Activated CD4-positive, alpha-beta T cell treated with anti-CD3 and anti-CD28 coated beads for 36 hours (primary cell): ENCODE data around the gene GUCA2B. TPM values are rescaled to one million over a fixed set of nuclear protein-coding genes. Genes with fewer than 3 reads are reported as not detected.

Experiments used
- ATAC-seq: fragments of 200-7000 bp; cut with Tn5 transposase; one replicate; pipeline ENCODE4 v1.10.0; 2021; ENCODE audit warnings: mild to moderate bottlenecking, moderate library complexity
- CTCF ChIA-PET: fragments of 350-600 bp; sonication (Branson Sonifier 250); formaldehyde crosslinking; loops from one replicate; lab custom pipeline; 2021; ENCODE audit warnings: antibody characterized with exemption; lab: Charles Lee
- POLR2A ChIA-PET: fragments of 350-600 bp; sonication (Branson Sonifier 250); formaldehyde crosslinking; loops from one replicate; lab custom pipeline; 2021; ENCODE audit warnings: antibody characterized with exemption, inconsistent platforms; lab: Charles Lee
- DNase-seq: peaks from one replicate; pipeline ENCODE4 v3.0.0-alpha.2; 2020
- H3K27ac Mint-ChIP-seq: one replicate; pipeline ENCODE4 v1.8.0; 2021; ENCODE audit warnings: mixed read lengths
- H3K27me3 Mint-ChIP-seq: one replicate; pipeline ENCODE4 v1.8.0; 2021; ENCODE audit warnings: mixed read lengths
- H3K36me3 Mint-ChIP-seq: one replicate; pipeline ENCODE4 v1.8.0; 2021; ENCODE audit warnings: low read depth, mixed read lengths
- H3K4me1 Mint-ChIP-seq: one replicate; pipeline ENCODE4 v1.8.0; 2021; ENCODE audit warnings: mixed read lengths
- H3K4me3 Mint-ChIP-seq: one replicate; pipeline ENCODE4 v1.8.0; 2021; ENCODE audit warnings: mild to moderate bottlenecking, moderate library complexity, mixed read lengths
- H3K9me3 Mint-ChIP-seq: one replicate; pipeline ENCODE4 v1.8.0; 2021; ENCODE audit warnings: low read depth, mixed read lengths
- intact Hi-C, 2 experiments: fragments of 100-400 bp; cut with DNase I in 1 of 2; cut with micrococcal nuclease in 1 of 2; formaldehyde crosslinking; loops; one replicate each; pipeline versions ENCODE4 v1.14.2 to v1.15.1; 2022 to 2024; cut with DNase I, micrococcal nuclease
- total RNA-seq, 2 experiments: library from RNA; stranded (reverse); gene quantifications; one replicate each; pipeline ENCODE4 v1.2.3, GENCODE V29; 2021

Gene GUCA2B
- total RNA-seq, 2 experiments from 2014 or later: not detected

GRCh38 chr1:42168763-42169162 is 15.6 kb downstream of the GUCA2B start:
- no peaks in the 10 kb centered on the region for H3K4me1 Mint-ChIP-seq
- DNase-seq (no peak), ATAC-seq (no peak)
- H3K36me3 Mint-ChIP-seq: no peaks in the 10 kb centered on the region
- ChIA-PET POLR2A (no interaction called here), CTCF (interaction anchor here (0.6 to 1.2 kb wide), 2 partner anchors 24 to 53 kb away, joined by 3 read pairs; no protein-coding TSS in a partner anchor)
- H3K4me3 Mint-ChIP-seq: no peak overlapping the region
- H3K9me3 Mint-ChIP-seq: no peaks in the 10 kb centered on the region
- no peak overlapping the region for H3K27ac Mint-ChIP-seq
- peaks cover 3% of the 10 kb centered on the region for H3K27me3 Mint-ChIP-seq
- intact Hi-C loops: no loop called here

- CTCF ChIA-PET: interaction anchor here (0.6 to 1.3 kb wide), 6 partner anchors 21 to 846 kb away, joined by 3 to 4 read pairs (median 3); no protein-coding TSS in a partner anchor
These were observed 17.8 kb downstream of the GUCA2B start for GRCh38 chr1:42170779-42171621.

GRCh38 chr1:42171679-42172266 is 18.6 kb downstream of the GUCA2B start:
- ATAC-seq (no peak), DNase-seq (no peak)
- H3K9me3 Mint-ChIP-seq: no peaks in the 10 kb centered on the region
- no peaks in the 10 kb centered on the region for H3K4me1 Mint-ChIP-seq
- POLR2A ChIA-PET: no interaction called here
- peaks cover 1% of the 10 kb centered on the region for H3K36me3 Mint-ChIP-seq
- CTCF ChIA-PET: interaction anchor here (0.6 to 1.9 kb wide), 7 partner anchors 9 to 846 kb away, joined by 3 to 7 read pairs (median 3); no protein-coding TSS in a partner anchor
- intact Hi-C loops: loop anchor here (2.0 to 10.0 kb wide), 4 partner anchors 25 to 563 kb away; partner anchors contain the start of gene FOXJ3 (in 1 of the 2)
- peaks cover 3% of the 10 kb centered on the region for H3K27me3 Mint-ChIP-seq
- H3K27ac Mint-ChIP-seq: no peak overlapping the region
- no peak overlapping the region for H3K4me3 Mint-ChIP-seq

More at GRCh38 chr1:42170779-42171621, 17.8 kb downstream of the GUCA2B start:
- no peak for ATAC-seq
- Mint-ChIP-seq H3K36me3 (no peaks in the 10 kb centered on the region), H3K27ac (no peak overlapping the region), H3K4me1 (no peaks in the 10 kb centered on the region), H3K9me3 (no peaks in the 10 kb centered on the region), H3K4me3 (no peak overlapping the region), H3K27me3 (peaks cover 3% of the 10 kb centered on the region)
- intact Hi-C loops: loop anchor here (5.0 to 10.0 kb wide), 3 partner anchors 164 to 564 kb away; partner anchors contain the start of gene FOXJ3 (in 1 of the 2)
- POLR2A ChIA-PET: no interaction called here
- no peak for DNase-seq

- CTCF ChIA-PET: interaction anchor here (0.6 to 3.0 kb wide), 30 partner anchors 10 to 905 kb away, joined by 3 to 16 read pairs (median 4); no protein-coding TSS in a partner anchor
- intact Hi-C loops: loop anchor here (1.0 to 10.0 kb wide), 7 partner anchors 25 to 656 kb away; partner anchors contain the start of gene FOXJ3 (in 1 of the 2)
- H3K27me3 Mint-ChIP-seq: peaks cover 3% of the 10 kb centered on the region
- H3K36me3 Mint-ChIP-seq: peaks cover 3% of the 10 kb centered on the region
- H3K4me3 Mint-ChIP-seq: no peak overlapping the region
- H3K27ac Mint-ChIP-seq: no peak overlapping the region
- ATAC-seq (no peak), DNase-seq (no peak)
- H3K4me1 Mint-ChIP-seq: no peaks in the 10 kb centered on the region
- POLR2A ChIA-PET: no interaction called here
- no peaks in the 10 kb centered on the region for H3K9me3 Mint-ChIP-seq
These were observed 19.3 kb downstream of the GUCA2B start for GRCh38 chr1:42172381-42173133.

- Mint-ChIP-seq H3K4me1 (no peaks in the 10 kb centered on the region), H3K36me3 (peaks cover 4% of the 10 kb centered on the region), H3K27me3 (peaks cover 3% of the 10 kb centered on the region), H3K9me3 (no peaks in the 10 kb centered on the region), H3K4me3 (no peak overlapping the region), H3K27ac (no peak overlapping the region)
- CTCF ChIA-PET: interaction anchor here (0.6 to 3.0 kb wide), 58 partner anchors 7 to 985 kb away, joined by 3 to 16 read pairs (median 4); no protein-coding TSS in a partner anchor
- peak; percentile 82 for ATAC-seq
- intact Hi-C loops: loop anchor here (1.0 to 10.0 kb wide), 7 partner anchors 26 to 657 kb away; partner anchors contain the start of gene FOXJ3 (in 1 of the 2)
- POLR2A ChIA-PET: no interaction called here
- DNase-seq: peak; percentile 81
These were observed 20.1 kb downstream of the GUCA2B start for GRCh38 chr1:42173155-42173933.

GRCh38 chr1:42173961-42174735 is 20.9 kb downstream of the GUCA2B start:
- Mint-ChIP-seq H3K27ac (no peak overlapping the region), H3K9me3 (no peaks in the 10 kb centered on the region), H3K36me3 (peaks cover 4% of the 10 kb centered on the region), H3K27me3 (peaks cover 3% of the 10 kb centered on the region), H3K4me1 (no peaks in the 10 kb centered on the region), H3K4me3 (no peak overlapping the region)
- POLR2A ChIA-PET: no interaction called here
- DNase-seq (no peak), ATAC-seq (no peak)
- CTCF ChIA-PET: interaction anchor here (0.6 to 3.0 kb wide), 56 partner anchors 8 to 984 kb away, joined by 3 to 16 read pairs (median 4); no protein-coding TSS in a partner anchor
- intact Hi-C loops: loop anchor here (1.0 to 10.0 kb wide), 7 partner anchors 27 to 658 kb away; partner anchors contain the start of gene FOXJ3 (in 1 of the 2)

GRCh38 chr1:42175314-42176054 is 22.3 kb downstream of the GUCA2B start:
- Mint-ChIP-seq H3K27ac (no peak overlapping the region), H3K4me1 (no peaks in the 10 kb centered on the region), H3K4me3 (no peak overlapping the region), H3K36me3 (peaks cover 4% of the 10 kb centered on the region), H3K27me3 (peaks cover 3% of the 10 kb centered on the region), H3K9me3 (no peaks in the 10 kb centered on the region)
- ATAC-seq (no peak), DNase-seq (no peak)
- POLR2A ChIA-PET: no interaction called here
- intact Hi-C loops: loop anchor here (5.0 to 10.0 kb wide), 3 partner anchors 159 to 559 kb away; partner anchors contain the start of gene FOXJ3 (in 2 of the 2)
- CTCF ChIA-PET: interaction anchor here (0.6 to 3.0 kb wide), 7 partner anchors 10 to 596 kb away, joined by 3 to 15 read pairs (median 4); no protein-coding TSS in a partner anchor

GRCh38 chr1:42176902-42177519 is 23.8 kb downstream of the GUCA2B start:
- Mint-ChIP-seq H3K27me3 (no peaks in the 10 kb centered on the region), H3K9me3 (no peaks in the 10 kb centered on the region), H3K27ac (no peak overlapping the region), H3K36me3 (peaks cover 6% of the 10 kb centered on the region), H3K4me3 (no peak overlapping the region), H3K4me1 (no peaks in the 10 kb centered on the region)
- ATAC-seq (peak; percentile 56), DNase-seq (peak; percentile 29)
- ChIA-PET POLR2A (no interaction called here), CTCF (interaction anchor here (0.7 to 1.0 kb wide), 3 partner anchors 19 to 312 kb away, joined by 3 read pairs; no protein-coding TSS in a partner anchor)
- intact Hi-C loops: loop anchor here (5.0 to 10.0 kb wide), 3 partner anchors 158 to 558 kb away; partner anchors contain the start of gene FOXJ3 (in 2 of the 2)
